ENCODE measurements around the gene IGFN1.
"Not testable (repeated sequence)": the region's sequence is repeated elsewhere in the genome, so short reads cannot be mapped to it uniquely, and the experiment has no call there.

IGFN1 gene

DNA sequence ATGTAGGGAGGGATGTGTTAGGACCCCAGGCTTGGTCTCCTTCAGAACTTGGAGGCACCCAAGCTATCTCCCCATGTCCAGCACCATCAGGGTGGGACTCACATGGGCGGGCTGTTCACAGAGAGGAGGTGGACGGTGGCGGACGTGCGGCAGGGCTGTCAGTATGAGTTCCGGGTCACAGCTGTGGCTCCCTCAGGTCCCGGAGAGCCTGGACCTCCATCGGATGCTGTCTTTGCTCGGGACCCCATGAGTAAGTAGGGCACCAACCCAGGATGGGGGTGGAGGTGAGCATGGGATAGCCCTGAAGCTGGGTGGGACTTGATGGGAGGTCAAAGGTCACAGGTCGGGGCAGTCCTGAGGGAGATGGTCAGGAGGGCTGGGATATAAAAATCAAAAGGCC lies 27.8 kb downstream of the IGFN1 start:
- DNase-seq: no peak

DNA sequence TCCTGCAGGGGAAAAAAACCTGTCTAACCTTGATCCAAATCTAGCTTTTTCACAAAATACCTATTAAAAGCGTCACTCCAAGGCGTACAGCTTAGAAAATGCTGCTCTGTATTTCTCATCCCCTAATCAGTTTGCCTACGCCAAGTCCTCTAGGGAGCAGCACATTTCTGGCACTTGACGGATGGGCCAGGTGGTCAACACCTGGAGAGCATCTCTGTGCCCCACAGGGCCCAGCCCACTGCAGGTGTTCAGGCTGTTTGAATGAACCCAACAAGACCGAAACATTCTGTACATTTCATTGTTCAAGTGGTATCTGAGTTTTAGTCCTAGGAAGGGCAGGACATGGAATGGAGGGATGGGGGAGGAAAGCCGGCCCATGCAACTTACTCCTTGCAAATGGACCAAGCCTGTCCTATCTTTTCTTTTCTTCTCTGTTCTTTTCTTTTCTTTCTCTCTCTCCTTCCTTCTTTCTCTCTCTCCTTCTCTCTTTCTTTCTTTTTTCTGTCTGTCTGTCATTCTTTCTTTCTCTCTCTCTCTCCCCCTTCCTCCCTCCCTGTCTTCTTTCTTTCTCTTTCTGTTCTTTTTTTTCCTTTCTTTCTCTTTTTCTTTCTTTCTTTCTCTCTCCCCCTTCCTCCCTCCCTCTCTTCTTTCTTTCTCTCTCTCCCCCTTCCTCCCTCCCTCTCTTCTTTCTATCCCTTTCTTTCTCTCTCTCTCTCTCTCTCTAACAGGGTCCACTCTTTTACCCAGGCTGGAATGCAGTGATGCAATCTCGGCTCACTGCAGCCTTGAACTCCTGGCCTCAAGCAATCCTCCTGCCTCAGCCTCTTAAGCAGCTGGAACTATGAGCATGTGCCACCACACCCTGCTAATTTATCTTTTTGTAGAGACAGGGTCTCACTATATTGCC lies 29.1 kb downstream of the IGFN1 start:
- no peak for DNase-seq

DNA sequence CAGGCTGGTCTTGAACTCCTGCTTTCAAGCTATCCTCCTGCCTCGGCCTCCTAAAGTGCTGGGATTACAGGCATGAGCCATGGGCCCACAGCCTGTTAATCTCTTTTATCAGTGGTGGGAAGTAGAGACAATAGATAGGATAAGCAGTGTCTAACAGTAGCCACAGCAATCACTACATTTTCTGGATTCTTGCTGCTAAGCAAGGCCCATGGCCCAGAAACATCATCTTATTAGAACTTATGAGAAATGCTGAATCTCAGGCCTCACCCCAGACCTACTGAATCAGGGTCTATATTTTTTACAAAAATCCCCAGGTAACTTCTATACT lies 29.7 kb downstream of the IGFN1 start:
- DNase-seq: no peak

DNA sequence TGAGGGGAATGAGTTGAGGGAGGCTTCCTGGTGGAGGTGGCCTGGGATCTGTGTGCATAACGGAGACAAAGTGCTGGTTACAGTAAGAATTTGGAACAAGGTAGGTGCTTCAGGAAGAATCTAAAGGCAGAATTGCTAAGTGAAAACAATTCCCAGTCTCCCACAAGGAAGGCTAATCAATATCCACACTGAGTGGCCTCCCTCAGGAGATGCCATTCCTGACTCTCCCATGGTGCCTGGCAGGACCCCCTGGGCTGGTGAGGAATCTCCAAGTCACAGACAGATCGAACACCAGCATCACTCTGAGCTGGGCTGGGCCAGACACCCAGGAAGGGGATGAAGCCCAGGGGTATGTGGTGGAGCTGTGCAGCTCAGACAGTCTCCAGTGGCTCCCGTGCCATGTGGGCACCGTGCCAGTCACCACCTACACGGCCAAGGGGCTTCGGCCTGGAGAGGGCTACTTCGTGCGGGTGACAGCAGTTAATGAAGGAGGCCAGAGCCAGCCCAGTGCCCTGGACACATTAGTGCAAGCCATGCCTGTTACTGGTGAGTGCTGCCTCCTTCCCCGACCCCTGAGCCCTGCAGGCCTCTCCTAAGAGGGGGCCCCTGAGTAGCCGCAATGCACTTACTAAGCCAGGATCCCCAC lies 30.7 kb downstream of the IGFN1 start:
- no peak for DNase-seq

DNA sequence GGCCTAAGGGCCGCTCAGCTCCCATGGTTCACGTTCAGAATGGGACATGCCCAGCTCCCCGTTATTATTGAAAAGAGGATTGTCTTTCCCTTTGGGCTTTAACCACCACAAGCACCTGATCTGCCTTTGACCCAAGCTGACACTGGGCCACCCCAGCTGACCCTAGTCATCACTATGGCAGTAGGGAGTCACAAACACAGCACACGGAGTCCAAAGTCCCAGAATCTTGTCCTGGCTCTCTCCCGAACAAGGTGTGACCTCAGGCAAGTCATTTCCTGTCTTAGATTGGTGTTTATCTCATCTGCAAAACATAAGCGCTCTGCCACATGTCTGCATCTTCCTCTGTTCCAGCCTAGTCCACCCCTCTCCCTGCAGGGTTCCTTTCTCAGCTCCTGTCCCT lies 31.5 kb downstream of the IGFN1 start:
- no peak for DNase-seq

DNA sequence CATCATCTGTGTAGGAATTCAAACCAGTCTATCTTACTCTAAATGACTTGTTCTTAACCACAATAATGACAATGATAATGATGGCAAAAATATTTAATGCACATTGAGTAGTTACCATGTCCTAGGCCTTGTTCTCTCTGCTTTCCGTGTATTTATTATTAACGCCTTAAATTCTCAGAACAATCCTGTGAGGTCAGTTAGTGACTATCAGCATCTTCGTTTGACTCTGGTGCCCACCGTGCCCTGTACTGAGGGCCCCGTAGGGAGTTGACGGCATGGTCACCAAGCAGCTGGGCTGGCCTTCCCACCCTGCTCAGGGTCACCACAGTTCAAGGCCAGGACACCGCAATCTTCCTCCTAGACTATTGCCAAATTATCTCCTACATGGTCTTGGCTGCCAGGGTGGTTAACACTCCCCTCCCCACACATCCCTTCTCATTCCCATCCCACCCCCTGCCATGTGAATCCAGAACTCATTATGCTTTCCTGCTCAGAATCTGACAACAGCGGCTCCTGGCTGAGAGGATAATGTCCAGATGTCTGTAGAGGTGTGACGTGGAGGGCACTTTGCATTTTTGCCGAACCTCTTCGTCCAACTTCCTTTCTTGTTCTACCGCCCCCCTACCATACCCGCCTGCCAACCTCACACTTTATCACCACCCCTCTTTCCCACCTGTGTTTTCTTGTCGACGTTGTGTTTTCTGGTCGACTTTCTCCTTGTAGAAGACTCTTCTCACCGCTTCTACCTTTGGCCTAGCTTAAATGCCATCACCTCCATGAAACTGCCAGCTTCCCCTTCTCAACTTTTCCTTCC lies 33.4 kb downstream of the IGFN1 start:
- DNase-seq: no peak

DNA sequence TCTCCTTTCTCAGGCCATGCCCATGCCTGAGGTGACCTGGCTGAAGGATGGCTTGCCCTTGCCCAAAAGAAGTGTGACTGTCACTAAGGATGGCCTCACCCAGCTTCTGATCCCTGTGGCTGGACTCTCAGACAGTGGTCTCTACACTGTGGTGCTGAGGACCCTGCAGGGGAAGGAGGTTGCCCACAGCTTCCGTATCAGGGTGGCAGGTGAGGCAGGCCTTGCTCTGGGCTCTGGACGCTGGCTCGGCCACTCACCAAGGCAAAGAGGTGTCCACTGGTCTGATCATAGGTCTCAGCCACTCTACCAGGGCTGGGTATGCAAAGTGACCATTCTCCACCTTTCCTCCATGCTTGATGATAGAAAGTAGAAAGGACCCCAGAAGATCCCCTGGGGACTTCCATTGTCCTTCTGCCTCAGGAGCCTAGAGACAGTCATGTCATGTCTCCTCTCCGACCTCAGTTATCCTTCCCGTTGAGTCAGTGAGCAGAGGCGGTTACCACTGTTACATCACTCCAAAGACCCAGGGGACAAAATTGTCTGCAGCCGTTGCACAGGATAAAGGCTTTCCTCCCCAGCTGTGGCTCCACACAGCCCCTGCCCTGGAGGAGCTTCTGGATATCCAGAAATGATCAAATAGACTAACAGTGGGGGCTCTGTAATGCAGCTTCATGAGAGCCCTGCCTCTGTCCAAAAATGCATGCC lies 34.2 kb downstream of the IGFN1 start:
- no peak for DNase-seq

DNA sequence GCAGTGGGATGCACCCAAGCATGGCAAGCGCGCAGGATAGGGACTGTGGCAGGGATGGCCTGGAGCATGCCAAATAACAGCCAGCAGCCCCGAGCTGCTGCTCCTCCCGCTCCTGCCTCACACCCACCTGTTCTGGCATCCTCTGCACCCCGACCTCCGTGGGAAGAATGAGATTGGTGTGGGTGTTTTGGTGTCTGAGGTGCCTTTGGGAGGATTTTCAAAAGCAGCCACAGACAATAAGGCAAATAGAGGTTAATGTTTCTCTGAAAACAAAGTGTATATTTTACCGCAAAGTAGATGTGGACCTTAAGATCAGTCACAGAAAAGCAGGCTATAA lies 35.5 kb downstream of the IGFN1 start:
- no peak for DNase-seq

DNA sequence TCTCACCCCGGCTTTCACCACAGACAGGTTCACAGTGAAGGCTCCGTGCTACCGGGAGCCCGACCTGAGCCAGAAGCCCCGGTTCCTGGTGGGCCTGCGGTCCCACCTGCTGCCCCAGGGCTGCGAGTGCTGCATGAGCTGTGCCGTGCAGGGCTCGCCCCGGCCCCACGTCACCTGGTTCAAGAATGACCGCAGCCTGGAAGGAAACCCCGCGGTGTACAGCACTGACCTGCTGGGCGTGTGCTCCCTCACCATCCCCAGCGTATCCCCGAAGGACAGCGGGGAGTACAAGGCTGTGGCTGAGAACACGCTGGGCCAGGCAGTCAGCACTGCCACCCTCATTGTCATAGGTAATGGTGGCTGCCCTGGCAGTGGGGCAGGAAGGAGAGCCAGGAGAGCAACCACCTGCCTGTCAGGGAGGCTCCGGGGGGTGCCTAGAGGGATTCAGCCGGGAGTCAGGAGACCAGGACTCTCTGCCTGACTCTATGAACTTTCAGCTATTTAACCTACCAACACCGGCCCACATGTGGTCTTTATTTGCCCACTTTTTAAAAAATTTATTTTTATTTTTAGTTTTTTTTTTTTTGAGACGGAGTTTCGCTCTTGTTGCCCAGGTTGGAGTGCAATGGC lies 36.4 kb downstream of the IGFN1 start:
- DNase-seq: no peak

DNA sequence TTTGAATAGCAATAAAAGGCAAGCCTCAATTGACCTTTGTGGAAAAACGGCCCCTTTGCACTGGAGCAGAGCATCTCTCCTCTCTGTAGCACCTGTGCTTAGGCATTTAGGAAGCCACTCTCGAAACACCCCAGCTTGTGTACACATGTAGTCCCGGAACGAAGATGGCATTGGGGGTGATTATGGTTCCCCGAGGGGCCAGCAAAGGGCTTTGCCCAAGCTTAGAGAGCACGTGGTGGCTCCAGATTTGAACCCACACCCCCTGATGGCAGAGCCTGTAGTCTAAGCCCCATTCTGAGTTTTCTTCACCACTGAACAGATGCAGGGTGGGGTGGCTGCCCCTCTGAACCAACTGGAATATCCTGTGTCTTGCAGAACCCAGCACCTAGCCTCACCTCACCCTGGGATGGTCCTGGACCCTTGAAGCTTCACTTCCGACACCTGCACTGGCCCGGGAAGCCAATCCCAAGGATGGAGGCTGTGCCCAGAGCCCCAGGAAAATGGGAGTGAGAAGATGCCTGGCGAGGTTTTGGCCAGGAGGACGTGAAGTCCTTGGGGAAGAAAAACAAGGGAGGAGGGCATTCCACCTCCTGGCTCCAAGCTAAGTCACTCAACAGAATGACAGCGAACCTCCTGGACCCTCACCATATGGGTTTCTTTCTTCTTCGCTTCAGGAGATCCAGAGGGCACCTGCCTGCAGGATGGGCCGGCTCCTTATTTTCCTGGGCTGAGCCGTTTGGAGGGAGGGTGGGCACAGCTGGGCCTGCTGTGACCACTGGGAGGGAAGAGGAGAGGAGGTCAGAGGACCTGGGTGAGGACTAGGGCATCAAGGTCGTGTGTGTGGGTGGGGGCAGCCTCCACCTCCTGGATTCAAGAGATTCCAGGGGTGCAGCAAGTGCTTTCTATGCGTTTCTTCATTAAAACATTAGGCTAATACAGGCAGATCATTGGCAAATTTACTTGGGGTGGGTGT lies 37.7 kb downstream of the IGFN1 start:
- DNase-seq: no peak

DNA sequence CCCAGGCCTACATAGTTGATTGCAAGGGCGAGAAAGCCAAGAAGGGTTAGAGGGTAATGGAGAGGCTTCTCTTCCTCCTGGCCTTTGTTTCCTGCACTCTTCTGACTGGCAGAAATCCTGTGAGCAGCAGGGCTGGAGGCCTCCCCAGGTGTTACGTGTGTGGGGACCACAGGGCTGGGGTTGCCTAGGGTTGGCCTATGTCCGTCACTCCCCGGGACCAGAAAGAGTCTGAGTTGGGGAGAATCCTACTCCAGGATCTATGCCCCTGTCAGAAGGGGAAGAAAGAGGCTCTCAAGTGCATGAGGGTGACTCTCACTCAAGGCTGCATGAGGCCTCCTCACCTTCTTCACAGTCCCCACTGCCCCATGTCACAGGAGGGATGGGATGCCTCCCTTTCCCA lies 38.5 kb downstream of the IGFN1 start:
- DNase-seq: no peak

DNA sequence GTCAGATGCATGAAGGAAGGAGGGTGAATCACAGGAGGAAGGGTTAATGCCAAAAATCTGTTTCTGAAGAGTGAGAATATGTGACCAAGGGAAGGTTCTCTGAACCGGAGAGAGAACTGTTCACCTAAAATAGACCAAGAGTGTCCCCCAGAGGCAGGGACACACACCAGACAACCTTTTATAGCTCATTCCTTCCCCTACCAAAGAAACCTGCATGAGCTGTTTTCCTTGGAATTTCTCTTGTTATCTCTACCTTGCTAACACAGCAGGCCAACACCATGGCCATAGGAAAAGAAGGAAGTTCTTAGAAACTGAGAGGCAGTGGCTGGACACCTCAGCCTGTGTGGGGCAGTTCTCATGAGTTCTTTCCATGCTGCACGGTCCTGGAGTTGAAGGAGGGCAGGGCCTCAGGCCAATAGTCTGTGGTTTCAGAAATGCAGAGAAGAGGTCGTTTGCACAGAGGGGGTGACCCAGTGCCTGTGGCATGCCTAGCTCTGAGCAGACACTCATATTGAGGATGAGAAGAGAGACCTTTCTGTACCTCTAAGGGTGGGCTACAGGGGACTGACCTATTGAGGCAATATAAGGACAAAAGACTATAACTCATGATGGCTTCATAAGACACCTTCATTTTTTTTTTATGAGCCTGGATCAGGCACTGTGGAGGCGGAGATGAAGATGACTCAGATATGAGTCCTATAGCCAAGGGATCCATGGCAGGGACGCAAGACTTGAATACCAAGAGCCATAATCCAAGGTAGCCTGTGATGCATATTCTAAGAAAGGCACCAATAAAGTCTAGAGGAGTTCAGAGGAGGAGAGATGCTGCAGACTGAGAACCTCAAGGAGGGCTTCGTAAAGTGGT lies 39.4 kb downstream of the IGFN1 start:
- DNase-seq: no peak

DNA sequence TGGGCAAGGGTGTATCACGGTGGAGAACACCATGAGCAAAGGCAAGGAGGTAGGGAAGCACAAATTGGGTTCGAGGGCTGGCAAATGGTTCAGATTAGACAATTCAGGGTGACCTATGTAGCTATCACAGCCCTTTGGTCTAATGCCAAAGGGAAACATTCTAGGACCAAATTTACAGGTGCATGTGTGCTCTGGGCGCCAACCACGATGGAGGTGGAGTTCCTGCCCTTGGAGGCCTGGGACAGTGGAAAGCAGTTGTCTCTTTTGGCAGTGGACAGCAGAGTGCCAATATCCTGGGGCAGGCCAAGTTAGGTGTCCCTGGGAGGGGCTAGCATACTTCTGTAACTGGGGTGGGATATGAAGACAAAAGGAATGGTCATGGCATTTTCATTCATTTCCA lies 40.1 kb downstream of the IGFN1 start:
- DNase-seq: no peak

DNA sequence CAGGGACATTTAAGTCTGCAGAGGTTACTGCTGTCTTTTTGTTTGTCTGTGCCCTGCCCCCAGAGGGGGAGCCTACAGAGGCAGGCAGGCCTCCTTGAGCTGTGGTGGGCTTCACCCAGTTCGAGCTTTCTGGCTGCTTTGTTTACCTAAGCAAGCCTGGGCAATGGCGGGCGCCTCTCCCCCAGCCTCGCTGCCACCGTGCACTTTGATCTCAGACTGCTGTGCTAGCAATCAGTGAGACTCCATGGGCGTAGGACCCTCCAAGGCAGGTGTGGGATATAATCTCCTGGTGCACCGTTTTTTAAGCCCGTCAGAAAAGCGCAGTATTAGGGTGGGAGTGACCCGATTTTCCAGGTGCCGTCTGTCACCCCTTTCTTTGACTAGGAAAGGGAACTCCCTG lies 49.0 kb downstream of the IGFN1 start:
- not testable (repeated sequence) for DNase-seq

DNA sequence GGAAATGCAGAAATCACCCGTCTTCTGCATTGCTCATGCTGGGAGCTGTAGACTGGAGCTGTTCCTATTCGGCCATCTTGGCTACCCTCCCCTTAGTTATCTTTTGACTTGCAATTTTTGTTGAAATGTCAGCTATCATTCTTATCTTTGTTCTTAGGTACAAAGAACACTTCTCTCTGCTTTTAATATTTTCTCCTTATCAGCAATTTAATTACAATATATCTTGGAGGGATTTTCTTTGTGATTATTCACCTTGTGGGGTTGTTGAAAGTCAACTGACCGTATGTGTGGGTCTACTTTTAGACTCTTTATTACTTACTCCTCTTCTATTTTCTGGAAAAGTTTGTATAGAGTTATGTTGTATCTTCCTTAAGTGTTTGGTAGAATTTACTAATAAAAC lies 49.5 kb downstream of the IGFN1 start:
- DNase-seq: no peak

DNA sequence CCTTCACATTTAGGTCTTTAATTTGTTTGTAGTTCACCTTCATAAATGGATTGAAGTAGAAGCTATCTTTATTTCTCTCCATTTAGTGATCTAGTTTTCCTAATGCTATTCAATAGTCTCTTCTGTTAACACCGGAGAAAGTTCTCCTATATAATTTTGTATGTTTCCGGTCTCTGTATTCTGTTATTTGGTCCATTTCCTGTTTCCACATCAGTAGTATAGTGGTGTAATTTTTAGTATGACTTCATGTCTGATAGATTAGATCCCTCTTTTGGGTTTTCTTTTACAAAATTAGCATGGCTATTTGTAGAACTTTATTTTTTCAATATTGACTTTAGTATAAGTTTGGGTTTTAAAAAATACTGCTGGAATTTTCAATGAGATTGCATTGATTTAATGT lies 51.1 kb downstream of the IGFN1 start:
- DNase-seq: no peak

DNA sequence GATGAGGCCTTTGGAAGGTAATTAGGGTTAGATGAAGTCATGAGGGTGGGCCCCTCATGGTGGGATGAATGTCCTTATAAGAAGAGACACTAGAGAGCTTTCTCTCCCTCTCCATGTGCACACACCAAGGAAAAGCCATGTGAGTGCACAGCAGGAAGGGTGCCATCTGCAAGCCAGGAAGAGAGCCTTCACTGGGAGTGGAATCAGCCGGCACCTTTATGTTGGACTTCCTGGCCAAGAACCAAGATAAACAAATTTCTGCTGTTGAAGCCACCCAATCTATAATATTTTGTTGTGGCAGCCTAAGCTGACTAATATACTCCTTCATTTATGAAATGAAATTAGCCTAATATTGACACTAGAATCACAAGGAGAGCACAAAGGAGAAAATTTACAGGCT lies 54.5 kb downstream of the IGFN1 start:
- DNase-seq: no peak

DNA sequence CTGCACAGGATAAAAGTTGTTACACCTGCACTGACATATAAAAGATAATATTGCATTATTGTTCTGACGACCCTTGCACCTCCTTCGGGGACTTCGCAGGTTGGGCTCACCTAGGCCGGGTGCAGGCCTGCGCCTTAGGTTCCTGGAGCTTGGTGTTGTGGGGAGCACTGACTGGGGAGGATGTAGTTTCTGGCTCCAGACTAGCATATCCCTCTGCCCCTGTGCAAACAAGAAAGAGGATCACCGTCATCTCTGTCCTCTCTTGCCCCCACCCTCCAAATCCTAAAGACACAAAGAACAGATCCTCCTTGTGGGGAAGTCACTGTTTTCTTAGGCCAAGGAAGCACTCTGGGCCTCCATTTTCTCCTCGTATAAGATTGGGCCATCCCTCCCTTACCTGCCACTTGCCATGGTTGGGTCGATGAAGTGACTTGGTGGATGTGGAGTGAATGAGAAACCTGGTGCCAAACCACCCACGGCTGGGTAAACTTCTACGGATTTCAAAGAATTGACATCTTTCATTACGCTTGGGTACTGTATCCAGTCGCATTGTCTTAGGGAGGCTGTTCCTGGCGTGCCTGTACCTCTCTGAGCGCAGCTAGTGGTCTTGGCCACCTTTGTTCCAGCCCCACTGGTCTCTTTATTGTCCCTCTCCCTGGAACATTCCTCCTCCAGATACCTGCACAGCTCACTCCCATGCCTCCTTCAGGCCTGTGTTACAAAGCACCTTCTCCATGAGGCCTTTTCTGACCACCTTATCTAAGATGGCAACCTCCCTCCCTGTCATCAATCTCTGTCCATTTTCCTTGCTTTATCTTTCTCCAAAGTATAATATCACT lies 58.3 kb downstream of the IGFN1 start:
- no peak for DNase-seq

DNA sequence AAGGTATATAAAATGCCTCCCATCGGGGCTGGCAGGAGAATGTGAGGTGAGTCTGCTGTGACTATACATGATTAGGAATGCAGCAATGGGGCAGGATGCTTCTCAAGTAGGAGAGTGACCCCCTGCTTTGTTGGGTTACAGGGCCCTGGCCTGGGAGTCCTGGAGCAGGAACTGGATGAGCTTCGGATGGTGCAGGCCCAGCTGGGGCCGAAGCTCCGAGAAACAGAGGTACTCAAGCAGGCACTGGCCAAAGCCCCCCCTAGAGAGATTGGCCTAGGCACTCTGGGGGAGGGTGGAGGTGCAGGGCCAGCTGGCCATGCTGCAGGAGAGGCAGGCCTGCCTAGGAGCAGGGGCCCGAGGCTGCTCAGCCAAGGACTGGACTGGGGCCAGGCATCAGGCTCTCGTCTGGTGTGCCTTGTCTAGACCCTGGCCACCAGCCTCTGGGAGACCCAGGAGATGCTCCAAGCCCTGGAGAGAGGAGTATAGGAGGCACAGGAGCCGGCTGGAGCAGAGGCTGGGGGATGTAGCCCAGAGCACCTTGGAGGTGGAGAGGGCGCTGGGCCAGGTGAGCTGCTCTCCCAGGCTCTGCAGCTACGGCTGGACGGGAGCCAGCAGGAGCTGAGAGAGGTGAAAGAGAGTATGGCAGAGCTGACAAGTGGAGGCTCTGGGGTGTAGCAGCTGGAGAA lies 59.8 kb downstream of the IGFN1 start:
- DNase-seq: no peak
